PFSK-1 (cell line): Measurements from ENCODE around the gene ACOT7.

ENCODE experiments used
- POLR2AphosphoS5 ChIP-seq: IDR thresholded peaks from 2 replicates; pipeline ENCODE4 v1.6.1; 2012; ENCODE audit warnings: low read depth, mild to moderate bottlenecking, control low read depth, low read length, moderate library complexity
- REST ChIP-seq, 2 experiments: IDR thresholded peaks; 2 replicates each; pipeline versions ENCODE4 v1.6.1 to v1.8.0; 2011 to 2012; ENCODE audit warnings: low read depth in 2 of 2, low read length in 2 of 2, control low read depth in 1 of 2, inconsistent platforms in 1 of 2, mild to moderate bottlenecking in 1 of 2, moderate library complexity in 1 of 2; ENCODE audit not compliant: insufficient read depth in 1 of 2
- SIN3A ChIP-seq: IDR thresholded peaks from 2 replicates; pipeline ENCODE4 v1.6.1; 2012; ENCODE audit warnings: mild to moderate bottlenecking, low read length, moderate library complexity, borderline replicate concordance; ENCODE audit not compliant: insufficient read depth
- TAF1 ChIP-seq: IDR thresholded peaks from 2 replicates; pipeline ENCODE4 v1.6.1; 2012; ENCODE audit warnings: low read length, control low read depth, borderline replicate concordance; ENCODE audit not compliant: insufficient read depth

DNA sequence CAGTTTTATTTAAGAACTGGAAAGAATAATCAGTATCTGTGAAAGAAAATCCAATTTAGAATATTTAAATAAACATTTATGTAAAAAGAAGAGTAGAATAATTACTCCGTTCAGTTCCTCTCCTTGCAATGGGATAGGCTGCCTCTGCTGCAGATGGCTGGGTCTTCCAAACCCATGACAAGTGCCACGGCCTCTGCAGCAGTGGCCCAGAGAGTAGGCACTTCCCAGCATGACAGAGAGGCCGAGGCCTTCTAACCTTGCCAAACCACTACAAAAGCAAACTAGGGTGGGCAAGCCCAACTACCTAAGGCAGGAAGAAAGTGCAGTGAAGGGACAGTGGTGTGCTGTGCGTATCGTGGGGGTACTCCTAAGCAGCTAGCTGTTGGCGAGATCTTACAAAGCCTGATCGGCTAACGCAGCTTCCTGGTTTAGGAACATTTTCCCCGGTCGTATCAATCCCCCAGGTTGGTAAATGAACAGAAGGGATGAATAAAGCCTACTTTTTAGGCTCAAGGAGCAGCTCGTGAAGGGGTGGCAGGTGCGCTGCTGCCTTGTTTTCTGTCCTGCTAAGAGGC, 172.3 kb downstream of the ACOT7 start:
- TF ChIP-seq REST (IDR thresholded peaks at IDR 0.05; ENCODE audit: insufficient read depth in 1 of 2, low read depth in 2 of 2, low read length in 2 of 2) (no peak), POLR2AphosphoS5 (peak; percentile 56; the same call in 1 of the 2 replicates), SIN3A (no peak), TAF1 (no peak; the same call in 1 of the 2 replicates)
